Neural progenitor cell (in vitro differentiated cells): ENCODE data around the gene CDC42EP3. TPM values are rescaled to one million over a fixed set of nuclear protein-coding genes. Genes with fewer than 3 reads are reported as not detected.

Experiments used
- DNase-seq: peaks from one replicate; pipeline ENCODE4 v3.0.0-alpha.2; 2016; ENCODE audit warnings: low spot score
- H2AFZ ChIP-seq: fragments of 200-600 bp; sonication (generic); replicated peaks from 2 replicates; pipeline ENCODE4 v1.6.1; 2016; ENCODE audit warnings: antibody characterized with exemption
- H3F3A ChIP-seq: fragments of 200-600 bp; sonication (generic); 2 replicates; pipeline ENCODE4 v1.6.1; 2016; ENCODE audit warnings: antibody characterized with exemption, low read depth
- H3K27ac ChIP-seq: fragments of 200-600 bp; sonication (generic); 2 replicates; pipeline ENCODE4 v1.5.1; 2016; ENCODE audit warnings: mild to moderate bottlenecking
- H3K27me3 ChIP-seq: fragments of 200-600 bp; sonication (generic); 2 replicates; pipeline ENCODE4 v1.6.1; 2016; ENCODE audit warnings: mild to moderate bottlenecking, moderate library complexity
- H3K36me3 ChIP-seq: fragments of 200-600 bp; sonication (generic); 2 replicates; pipeline ENCODE4 v1.5.1; 2016
- H3K4me1 ChIP-seq: fragments of 200-600 bp; sonication (generic); 2 replicates; pipeline ENCODE4 v1.6.1; 2016; ENCODE audit warnings: mixed run types
- H3K4me2 ChIP-seq: fragments of 200-600 bp; sonication (generic); 2 replicates; pipeline ENCODE4 v1.6.1; 2016
- H3K4me3 ChIP-seq: fragments of 200-600 bp; sonication (generic); 2 replicates; pipeline ENCODE4 v1.5.1; 2016
- H3K79me2 ChIP-seq: fragments of 200-600 bp; sonication (generic); 2 replicates; pipeline ENCODE4 v1.6.1; 2016; ENCODE audit warnings: low read depth
- H3K9ac ChIP-seq: fragments of 200-600 bp; sonication (generic); 2 replicates; pipeline ENCODE4 v1.6.1; 2016
- H3K9me3 ChIP-seq: fragments of 200-600 bp; sonication (generic); 2 replicates; pipeline ENCODE4 v1.5.1; 2016; ENCODE audit warnings: low read depth
- H4K20me1 ChIP-seq: fragments of 200-600 bp; sonication (generic); 2 replicates; pipeline ENCODE4 v1.6.1; 2016; ENCODE audit warnings: low read depth
- H3K27ac Mint-ChIP-seq: 3 replicates; pipeline ENCODE4 v1.8.0; 2021; ENCODE audit warnings: mixed read lengths
- H3K27me3 Mint-ChIP-seq: 2 replicates; pipeline ENCODE4 v1.8.0; 2022; ENCODE audit warnings: low read depth, mild to moderate bottlenecking, inconsistent platforms, moderate library complexity, mixed read lengths; ENCODE audit not compliant: insufficient read depth
- H3K36me3 Mint-ChIP-seq: 3 replicates; pipeline ENCODE4 v1.8.0; 2021; ENCODE audit warnings: mixed read lengths
- H3K4me1 Mint-ChIP-seq: 3 replicates; pipeline ENCODE4 v1.8.0; 2021; ENCODE audit warnings: mixed read lengths
- H3K4me3 Mint-ChIP-seq: 3 replicates; pipeline ENCODE4 v1.8.0; 2021; ENCODE audit warnings: mild to moderate bottlenecking, moderate library complexity, mixed read lengths
- H3K9me3 Mint-ChIP-seq: 3 replicates; pipeline ENCODE4 v1.8.0; 2020; ENCODE audit warnings: mixed read lengths
- CTCF ChIP-seq: fragments of 200-600 bp; sonication (generic); IDR thresholded peaks from 2 replicates; pipeline ENCODE4 v1.5.1; 2017; ENCODE audit warnings: antibody characterized with exemption, mild to moderate bottlenecking
- EZH2 ChIP-seq: fragments of 200-600 bp; sonication (generic); IDR thresholded peaks from 2 replicates; pipeline ENCODE4 v1.6.1; 2017; ENCODE audit warnings: antibody characterized with exemption, mild to moderate bottlenecking, moderate library complexity
- EZH2phosphoT487 ChIP-seq: fragments of 200-600 bp; sonication (generic); IDR thresholded peaks from 2 replicates; pipeline ENCODE4 v1.6.1; 2017; ENCODE audit warnings: antibody characterized with exemption
- total RNA-seq: library from RNA; depleted of rRNA; stranded (reverse); fragments of >200 nt; gene quantifications from 2 replicates; pipeline ENCODE4 v1.2.3, GENCODE V29; 2015; ENCODE audit warnings: low replicate concordance

Gene CDC42EP3
- total RNA-seq, 1 donor from 2014 or later = 21.2 TPM

- H3F3A ChIP-seq = no peaks in the 10 kb centered on the region
- H3K4me2 ChIP-seq = no peak overlapping the region
- Mint-ChIP-seq H3K9me3 (peaks cover 9% of the 10 kb centered on the region), H3K4me1 (peaks cover 8% of the 10 kb centered on the region), H3K27me3 (peaks cover 5% of the 10 kb centered on the region), H3K36me3 (peaks cover 37% of the 10 kb centered on the region), H3K4me3 (no peak overlapping the region), H3K27ac (no peak overlapping the region)
- no peak for DNase-seq
- peaks cover 65% of the 10 kb centered on the region for H3K79me2 ChIP-seq
- H3K4me3 ChIP-seq = no peak overlapping the region
- no peaks in the 10 kb centered on the region for H3K36me3 ChIP-seq
- H3K9ac ChIP-seq = no peak overlapping the region
- H3K27ac ChIP-seq = no peak overlapping the region
- H3K4me1 ChIP-seq = peaks cover 6% of the 10 kb centered on the region
- no peak overlapping the region for H2AFZ ChIP-seq
- H3K9me3 ChIP-seq = no peaks in the 10 kb centered on the region
- H3K27me3 ChIP-seq = no peaks in the 10 kb centered on the region
- H4K20me1 ChIP-seq = no peaks in the 10 kb centered on the region
- TF ChIP-seq EZH2 (no peak), CTCF (no peak), EZH2phosphoT487 (no peak)
These were observed 23.0 kb downstream of the CDC42EP3 start for GRCh38 chr2:37648331-37649011.

- Histone ChIP-seq H3K27me3 (no peaks in the 10 kb centered on the region), H3K4me2 (no peak overlapping the region), H3K36me3 (no peaks in the 10 kb centered on the region), H3K79me2 (peaks cover 60% of the 10 kb centered on the region), H4K20me1 (no peaks in the 10 kb centered on the region), H3K27ac (no peak overlapping the region), H3K4me1 (peaks cover under 1% of the 10 kb centered on the region), H2AFZ (no peak overlapping the region), H3K4me3 (no peak overlapping the region), H3K9ac (no peak overlapping the region), H3F3A (no peaks in the 10 kb centered on the region), H3K9me3 (no peaks in the 10 kb centered on the region)
- TF ChIP-seq EZH2phosphoT487 (no peak), CTCF (no peak), EZH2 (no peak)
- no peak for DNase-seq
- Mint-ChIP-seq H3K4me3 (no peak overlapping the region), H3K4me1 (peaks cover 7% of the 10 kb centered on the region), H3K27ac (no peak overlapping the region), H3K27me3 (peaks cover 5% of the 10 kb centered on the region), H3K9me3 (peaks cover 9% of the 10 kb centered on the region), H3K36me3 (peaks cover 40% of the 10 kb centered on the region)
These were observed 23.5 kb downstream of the CDC42EP3 start for GRCh38 chr2:37647971-37648330.

GRCh38 chr2:37645836-37646235 lies 25.6 kb downstream of the CDC42EP3 start:
- Histone ChIP-seq H3K4me1 (no peaks in the 10 kb centered on the region), H3K36me3 (no peaks in the 10 kb centered on the region), H3K27ac (no peak overlapping the region), H3K4me3 (no peak overlapping the region), H3K9me3 (no peaks in the 10 kb centered on the region), H3K9ac (no peak overlapping the region), H4K20me1 (no peaks in the 10 kb centered on the region), H3K4me2 (no peak overlapping the region), H3K27me3 (no peaks in the 10 kb centered on the region), H2AFZ (no peak overlapping the region), H3F3A (no peaks in the 10 kb centered on the region), H3K79me2 (peaks cover 41% of the 10 kb centered on the region)
- DNase-seq = no peak
- Mint-ChIP-seq H3K27me3 (peaks cover 5% of the 10 kb centered on the region), H3K9me3 (peaks cover 9% of the 10 kb centered on the region), H3K27ac (no peak overlapping the region), H3K36me3 (peaks cover 39% of the 10 kb centered on the region), H3K4me3 (no peak overlapping the region), H3K4me1 (peaks cover 4% of the 10 kb centered on the region)
- TF ChIP-seq CTCF = no peak
- TF ChIP-seq EZH2phosphoT487 = no peak
- no peak for TF ChIP-seq EZH2
